ENCODE data around the gene DPP7. TPM values are rescaled to one million over a fixed set of nuclear protein-coding genes. Genes with fewer than 3 reads are reported as not detected.

The DPP7 gene
- total and polyA plus RNA-seq, 2 donors: 112 to 476 TPM

DNA sequence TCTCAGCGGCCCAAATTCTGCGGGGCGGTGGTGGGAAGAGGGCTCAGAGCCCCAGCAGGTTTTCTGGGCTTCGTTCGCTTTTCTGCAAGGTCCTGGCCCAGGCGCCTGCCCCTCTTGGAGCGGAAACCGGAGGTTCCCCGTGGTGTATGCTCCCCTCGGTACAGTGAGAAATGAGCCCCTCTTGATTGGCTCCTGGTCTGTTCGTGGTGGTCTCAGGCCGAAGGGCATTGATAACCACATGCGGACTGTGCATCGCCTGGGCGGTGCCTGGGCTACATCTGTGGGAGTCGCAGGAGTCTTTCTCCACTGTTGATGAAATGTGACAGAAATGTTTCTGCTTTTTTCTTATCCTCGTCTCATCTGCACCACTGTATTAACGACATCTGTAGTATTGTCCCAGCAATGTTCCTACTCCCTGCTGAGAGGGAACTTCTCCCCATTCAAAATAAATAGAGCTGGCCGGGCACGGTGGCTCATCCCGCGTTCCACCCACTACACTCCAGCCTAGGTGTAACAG lies 27.1 kb downstream of the DPP7 start:
- Histone ChIP-seq H3K4me3 (ENCODE audit: low read length in 2 of 2) (peak overlapping the region; percentile 66 to 70), H3K4me1 (ENCODE audit: control insufficient read depth in 2 of 2, insufficient read depth in 2 of 2, low read length in 2 of 2) (peaks cover 15 to 20% of the 10 kb centered on the region in 2 donors), H3K36me3 (ENCODE audit: control insufficient read depth in 2 of 2, insufficient read depth in 2 of 2, low read length in 1 of 2) (peaks cover 3 to 8% of the 10 kb centered on the region in 2 donors), H3K27ac (ENCODE audit: low read depth in 1 of 2, low read length in 1 of 2) (peak overlapping the region; percentile 82 to 93), H3K9me3 (ENCODE audit: control insufficient read depth in 2 of 2, insufficient read depth in 1 of 2, low read length in 1 of 2) (no peaks in the 10 kb centered on the region), H3K27me3 (ENCODE audit: control insufficient read depth in 2 of 2, insufficient read depth in 1 of 2, low read length in 1 of 2) (peaks cover 5 to 29% of the 10 kb centered on the region in 2 donors)
- DNase-seq (ENCODE audit: low read depth in 6 of 9, low spot score in 9 of 9): no peak
- WGBS: 15% methylated on average over 22 of the region's 22 CpGs

DNA sequence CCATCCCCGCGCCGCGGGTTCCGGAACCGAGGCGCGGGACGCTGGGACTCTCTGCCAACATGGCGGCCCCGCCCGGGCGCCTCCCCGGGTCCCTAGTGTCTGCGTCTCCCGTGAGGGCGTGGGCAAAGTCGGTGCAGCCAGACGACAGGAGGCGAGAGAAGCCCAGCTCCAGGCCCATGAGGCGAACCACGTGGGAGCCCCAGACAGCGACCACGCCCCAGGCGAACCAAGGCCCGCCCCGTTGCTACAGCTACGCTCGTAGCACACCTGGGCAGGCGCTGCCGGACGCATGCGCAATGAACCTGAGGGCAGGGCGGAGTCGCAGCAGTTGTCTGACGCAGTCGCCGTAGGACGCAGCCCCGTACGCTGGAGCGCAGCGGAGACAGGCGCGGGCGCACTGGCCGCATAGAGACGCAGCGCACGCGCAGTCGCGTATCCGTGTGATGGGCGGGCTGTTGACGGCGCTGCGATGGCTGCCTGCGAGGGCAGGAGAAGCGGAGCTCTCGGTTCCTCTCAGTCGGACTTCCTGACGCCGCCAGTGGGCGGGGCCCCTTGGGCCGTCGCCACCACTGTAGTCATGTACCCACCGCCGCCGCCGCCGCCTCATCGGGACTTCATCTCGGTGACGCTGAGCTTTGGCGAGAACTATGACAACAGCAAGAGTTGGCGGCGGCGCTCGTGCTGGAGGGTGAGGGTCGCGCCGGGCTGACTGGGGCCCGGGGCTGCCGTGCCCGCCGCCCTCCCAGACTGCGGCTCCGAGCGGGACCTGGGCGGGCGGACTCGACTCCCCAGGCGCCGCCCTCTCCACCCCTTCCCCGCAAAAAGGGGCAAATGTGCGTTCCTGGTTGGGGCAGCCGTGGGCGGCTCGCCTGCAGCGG lies 27.8 kb downstream of the DPP7 start, which contains the start of gene MAN1B1:
TSS of gene MAN1B1 (plus strand) at position 455 of the 878 bp plus-strand sequence. CDS start at position 470, 15 bp downstream.
- peaks cover 3% of the 10 kb centered on the region in 2 donors for H3K36me3 ChIP-seq (ENCODE audit: control insufficient read depth in 2 of 2, insufficient read depth in 2 of 2, low read length in 1 of 2)
- H3K27me3 ChIP-seq (ENCODE audit: control insufficient read depth in 2 of 2, insufficient read depth in 1 of 2, low read length in 1 of 2): peaks cover 5 to 29% of the 10 kb centered on the region in 2 donors
- H3K27ac ChIP-seq (ENCODE audit: low read depth in 1 of 2, low read length in 1 of 2): peak within 1 kb of the TSS; percentile 82 to 93
- peaks cover 15 to 20% of the 10 kb centered on the region in 2 donors for H3K4me1 ChIP-seq (ENCODE audit: control insufficient read depth in 2 of 2, insufficient read depth in 2 of 2, low read length in 2 of 2)
- peak; percentile 97 to 100 (median 98) for DNase-seq (ENCODE audit: low read depth in 6 of 9, low spot score in 9 of 9)
- H3K9me3 ChIP-seq (ENCODE audit: control insufficient read depth in 2 of 2, insufficient read depth in 1 of 2, low read length in 1 of 2): no peaks in the 10 kb centered on the region
- peak within 1 kb of the TSS; percentile 66 to 70 for H3K4me3 ChIP-seq (ENCODE audit: low read length in 2 of 2)
- under 1% methylated on average over 101 of the region's 101 CpGs for WGBS

DNA sequence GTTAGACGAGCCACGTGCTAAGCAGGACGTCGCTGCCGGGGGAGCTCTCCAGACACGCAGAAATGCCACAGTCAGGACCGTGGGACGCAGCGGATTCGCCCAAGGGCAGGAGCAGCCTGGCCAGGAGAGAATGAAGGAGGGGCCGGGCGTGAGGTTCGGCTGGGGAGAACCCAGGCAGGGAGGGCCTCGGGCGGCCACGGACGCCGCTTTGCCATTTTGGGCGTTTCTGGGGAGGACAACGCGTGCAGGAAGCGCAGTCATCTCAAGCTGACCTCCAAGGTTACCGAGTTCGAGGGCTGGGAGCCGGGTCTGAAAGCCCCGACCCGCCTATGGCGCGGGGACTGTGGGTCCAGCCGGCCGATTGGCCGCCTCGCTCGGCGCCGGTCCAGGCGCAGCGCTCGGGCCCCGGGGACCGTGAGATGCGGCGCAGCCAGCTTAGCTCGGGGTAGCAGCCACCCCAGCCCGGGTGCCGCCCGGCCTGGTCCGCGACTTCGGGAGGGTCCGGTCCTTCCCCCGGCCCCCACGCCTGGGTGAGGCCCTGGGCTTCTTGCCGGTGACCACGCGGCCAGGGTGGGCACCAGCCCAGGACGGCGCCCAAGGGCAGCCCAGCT lies 28.5 kb downstream of the DPP7 start:
- Histone ChIP-seq H3K27ac (ENCODE audit: low read depth in 1 of 2, low read length in 1 of 2) (peak overlapping the region in 1 of 2 donors; percentile 80), H3K36me3 (ENCODE audit: control insufficient read depth in 2 of 2, insufficient read depth in 2 of 2, low read length in 1 of 2) (peaks cover under 1 to 2% of the 10 kb centered on the region in 2 donors), H3K4me3 (ENCODE audit: low read length in 2 of 2) (peak overlapping the region; percentile 48 to 70), H3K27me3 (ENCODE audit: control insufficient read depth in 2 of 2, insufficient read depth in 1 of 2, low read length in 1 of 2) (peaks cover 5 to 31% of the 10 kb centered on the region in 2 donors), H3K4me1 (ENCODE audit: control insufficient read depth in 2 of 2, insufficient read depth in 2 of 2, low read length in 2 of 2) (peaks cover 15 to 20% of the 10 kb centered on the region in 2 donors), H3K9me3 (ENCODE audit: control insufficient read depth in 2 of 2, insufficient read depth in 1 of 2, low read length in 1 of 2) (no peaks in the 10 kb centered on the region)
- DNase-seq (ENCODE audit: low read depth in 6 of 9, low spot score in 9 of 9): no peak
- WGBS: 2% methylated on average over 58 of the region's 58 CpGs

DNA sequence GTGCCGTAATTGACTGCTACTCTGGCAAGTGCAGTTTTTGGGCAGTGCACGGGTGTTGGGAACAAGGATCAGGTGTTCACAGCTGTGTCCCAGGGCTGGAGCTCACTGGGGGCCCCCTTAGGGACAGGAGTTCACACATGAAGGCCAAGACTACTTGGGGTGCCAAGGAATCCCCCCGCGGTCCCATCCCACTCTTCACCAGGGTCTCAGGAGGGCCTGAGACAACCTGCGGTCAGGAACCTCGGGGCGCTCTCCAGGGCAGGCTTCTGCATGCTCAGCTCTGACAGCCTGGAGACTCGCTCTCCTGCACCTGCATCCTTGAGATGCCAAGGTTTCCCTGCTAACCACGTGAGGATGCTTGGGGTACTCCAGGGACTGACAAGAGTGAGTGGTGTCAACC lies 30.0 kb downstream of the DPP7 start:
- no peak for DNase-seq (ENCODE audit: low read depth in 6 of 9, low spot score in 9 of 9)
- H3K27ac ChIP-seq (ENCODE audit: low read depth in 1 of 2, low read length in 1 of 2): no peak overlapping the region
- whole genome bisulfite sequencing: 88% methylated on average over 9 of the region's 9 CpGs
- no peaks in the 10 kb centered on the region for H3K9me3 ChIP-seq (ENCODE audit: control insufficient read depth in 2 of 2, insufficient read depth in 1 of 2, low read length in 1 of 2)
- H3K36me3 ChIP-seq (ENCODE audit: control insufficient read depth in 2 of 2, insufficient read depth in 2 of 2, low read length in 1 of 2): no peaks in the 10 kb centered on the region
- no peak overlapping the region for H3K4me3 ChIP-seq (ENCODE audit: low read length in 2 of 2)
- H3K27me3 ChIP-seq (ENCODE audit: control insufficient read depth in 2 of 2, insufficient read depth in 1 of 2, low read length in 1 of 2): peaks cover 5 to 46% of the 10 kb centered on the region in 2 donors
- peaks cover 15 to 20% of the 10 kb centered on the region in 2 donors for H3K4me1 ChIP-seq (ENCODE audit: control insufficient read depth in 2 of 2, insufficient read depth in 2 of 2, low read length in 2 of 2)

DNA sequence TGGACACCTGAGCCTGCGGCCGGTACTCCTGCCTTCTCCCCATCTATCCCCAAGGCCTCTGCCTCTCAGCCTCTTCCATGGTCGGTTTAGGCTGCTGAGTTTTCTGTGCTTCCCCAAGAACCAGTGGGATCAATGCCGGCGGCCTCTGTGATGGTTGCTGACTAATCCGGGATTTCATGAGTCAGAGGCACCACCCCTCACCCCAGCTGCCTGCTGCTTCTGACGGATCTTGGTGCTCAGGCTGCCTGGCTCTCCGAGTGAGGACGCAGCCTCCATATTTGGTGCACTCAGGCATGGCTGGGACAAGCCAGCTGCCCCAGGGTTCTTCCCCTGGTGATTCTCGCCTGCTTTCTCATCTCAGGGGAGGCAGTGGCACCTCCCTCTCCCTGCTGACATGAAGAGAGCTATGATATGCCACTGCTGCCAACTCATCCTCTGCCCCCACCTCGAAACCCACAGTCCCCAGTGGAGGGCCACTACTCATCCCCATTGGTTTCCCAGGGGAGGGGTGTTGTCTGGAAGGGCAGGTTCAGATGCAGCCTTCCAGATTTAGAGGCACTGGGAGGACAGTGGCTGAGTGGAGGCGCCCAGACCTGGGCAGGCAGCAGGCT lies 31.0 kb downstream of the DPP7 start:
- Histone ChIP-seq H3K4me3 (ENCODE audit: low read length in 2 of 2) (no peak overlapping the region), H3K27ac (ENCODE audit: low read depth in 1 of 2, low read length in 1 of 2) (no peak overlapping the region), H3K4me1 (ENCODE audit: control insufficient read depth in 2 of 2, insufficient read depth in 2 of 2, low read length in 2 of 2) (peaks cover 15 to 20% of the 10 kb centered on the region in 2 donors), H3K27me3 (ENCODE audit: control insufficient read depth in 2 of 2, insufficient read depth in 1 of 2, low read length in 1 of 2) (peaks cover 5 to 56% of the 10 kb centered on the region in 2 donors), H3K36me3 (ENCODE audit: control insufficient read depth in 2 of 2, insufficient read depth in 2 of 2, low read length in 1 of 2) (no peaks in the 10 kb centered on the region), H3K9me3 (ENCODE audit: control insufficient read depth in 2 of 2, insufficient read depth in 1 of 2, low read length in 1 of 2) (no peaks in the 10 kb centered on the region)
- WGBS: 91% methylated on average over 12 of the region's 12 CpGs
- no peak for DNase-seq (ENCODE audit: low read depth in 6 of 9, low spot score in 9 of 9)

DNA sequence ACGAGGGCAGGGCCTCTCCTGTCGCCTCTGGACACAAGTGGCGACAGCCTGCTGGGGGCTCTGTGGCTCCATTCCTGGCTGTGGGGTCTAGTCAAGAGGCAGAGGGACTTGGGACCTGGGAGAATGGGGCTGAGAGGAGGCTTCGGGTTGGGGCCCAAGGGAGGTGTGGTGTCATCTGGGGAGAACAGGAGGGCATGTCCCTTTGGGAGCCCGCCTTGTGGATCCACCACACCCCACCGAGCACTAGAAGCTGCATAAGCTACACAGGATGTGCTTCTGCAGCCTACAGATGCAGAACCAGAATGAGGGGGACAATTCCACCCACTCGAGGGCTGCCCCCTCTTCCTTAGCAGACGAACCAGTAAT lies 31.6 kb downstream of the DPP7 start:
- H3K4me1 ChIP-seq (ENCODE audit: control insufficient read depth in 2 of 2, insufficient read depth in 2 of 2, low read length in 2 of 2): peaks cover 18 to 23% of the 10 kb centered on the region in 2 donors
- no peak overlapping the region for H3K27ac ChIP-seq (ENCODE audit: low read depth in 1 of 2, low read length in 1 of 2)
- H3K9me3 ChIP-seq (ENCODE audit: control insufficient read depth in 2 of 2, insufficient read depth in 1 of 2, low read length in 1 of 2): no peaks in the 10 kb centered on the region
- peaks cover 10 to 62% of the 10 kb centered on the region in 2 donors for H3K27me3 ChIP-seq (ENCODE audit: control insufficient read depth in 2 of 2, insufficient read depth in 1 of 2, low read length in 1 of 2)
- H3K36me3 ChIP-seq (ENCODE audit: control insufficient read depth in 2 of 2, insufficient read depth in 2 of 2, low read length in 1 of 2): no peaks in the 10 kb centered on the region
- WGBS: 92% methylated on average over 8 of the region's 8 CpGs
- no peak for DNase-seq (ENCODE audit: low read depth in 6 of 9, low spot score in 9 of 9)
- no peak overlapping the region for H3K4me3 ChIP-seq (ENCODE audit: low read length in 2 of 2)

DNA sequence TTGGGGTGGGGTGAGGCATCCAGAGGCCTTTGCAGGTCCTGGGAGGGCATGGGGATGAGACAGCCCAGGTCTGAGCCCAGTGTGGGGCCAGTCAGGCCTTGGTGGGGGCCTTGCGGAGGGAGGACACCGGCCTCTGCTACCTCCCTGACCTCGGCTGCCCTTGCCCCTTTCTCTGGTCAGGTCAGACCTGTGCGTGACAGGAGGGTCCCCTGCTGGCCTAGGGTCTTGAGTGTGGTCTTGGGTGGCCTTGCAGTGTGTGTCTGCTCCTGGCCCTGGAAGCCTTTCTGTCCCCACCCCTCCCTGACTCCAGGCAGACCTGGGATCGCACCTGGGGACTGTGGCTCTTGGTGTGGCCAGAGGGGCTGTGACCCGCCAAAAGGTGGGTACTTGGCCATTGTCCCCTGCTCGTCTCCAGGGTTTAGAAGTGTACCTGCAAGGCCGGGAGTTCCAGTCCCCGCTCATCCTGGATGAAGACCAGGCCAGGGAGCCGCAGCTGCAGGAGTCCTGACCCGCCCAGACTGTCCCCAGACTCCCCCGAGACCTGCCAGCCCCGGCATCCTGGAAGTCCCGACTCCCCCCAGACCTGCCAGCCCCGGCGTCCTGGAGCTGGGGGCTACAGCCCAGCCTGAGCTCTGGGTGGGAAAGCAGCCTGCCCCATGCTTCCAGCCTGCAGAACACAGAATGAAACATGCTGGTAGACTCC lies 32.2 kb downstream of the DPP7 start:
- peaks cover 19 to 21% of the 10 kb centered on the region in 2 donors for H3K4me1 ChIP-seq (ENCODE audit: control insufficient read depth in 2 of 2, insufficient read depth in 2 of 2, low read length in 2 of 2)
- no peak overlapping the region for H3K27ac ChIP-seq (ENCODE audit: low read depth in 1 of 2, low read length in 1 of 2)
- H3K27me3 ChIP-seq (ENCODE audit: control insufficient read depth in 2 of 2, insufficient read depth in 1 of 2, low read length in 1 of 2): peaks cover 12 to 67% of the 10 kb centered on the region in 2 donors
- WGBS: 96% methylated on average over 16 of the region's 16 CpGs
- H3K4me3 ChIP-seq (ENCODE audit: low read length in 2 of 2): no peak overlapping the region
- no peaks in the 10 kb centered on the region for H3K9me3 ChIP-seq (ENCODE audit: control insufficient read depth in 2 of 2, insufficient read depth in 1 of 2, low read length in 1 of 2)
- DNase-seq (ENCODE audit: low read depth in 6 of 9, low spot score in 9 of 9): no peak
- no peaks in the 10 kb centered on the region for H3K36me3 ChIP-seq (ENCODE audit: control insufficient read depth in 2 of 2, insufficient read depth in 2 of 2, low read length in 1 of 2)

DNA sequence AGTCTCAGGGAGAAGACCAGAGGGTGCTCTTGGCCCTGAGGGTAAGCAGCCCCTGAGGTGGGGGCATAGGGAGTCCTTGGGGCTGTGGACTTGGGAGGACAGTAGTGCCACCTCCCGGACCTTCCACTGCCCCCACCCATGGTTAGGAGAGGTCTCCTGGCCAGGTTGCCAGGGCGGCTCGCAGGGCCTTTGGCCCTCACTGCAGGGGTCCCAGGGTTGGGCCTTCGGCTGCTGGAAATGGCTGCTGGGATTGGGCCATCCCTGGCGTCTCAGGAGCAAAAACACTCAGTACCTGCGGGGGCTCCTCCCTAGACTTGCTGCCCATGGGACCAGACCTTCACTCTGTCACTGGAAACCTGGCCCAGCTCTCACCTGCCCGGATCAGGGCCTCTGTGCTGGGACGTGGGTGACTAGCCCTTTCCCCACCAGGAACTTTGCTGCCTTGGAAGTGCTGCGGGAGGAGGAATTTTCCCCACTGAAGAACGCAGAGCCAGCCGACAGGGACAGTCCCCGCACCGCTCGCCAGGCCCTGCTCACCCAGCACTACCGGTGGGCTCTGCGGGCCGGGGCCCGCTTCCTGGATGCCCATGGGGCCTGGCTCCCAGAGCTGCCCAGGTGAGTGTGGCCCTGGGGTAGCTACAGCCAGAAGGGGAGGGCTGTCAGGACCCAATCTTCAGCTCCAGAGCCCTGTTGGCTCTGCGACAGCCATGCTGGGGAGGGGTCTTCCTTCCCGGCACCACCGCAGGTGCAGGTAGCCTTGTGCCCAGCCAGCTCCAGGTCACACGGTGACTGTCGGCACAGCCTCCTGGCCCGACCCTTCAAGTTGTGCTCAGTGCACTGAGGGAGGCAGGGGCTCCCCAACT lies 34.0 kb downstream of the DPP7 start:
- no peak overlapping the region for H3K4me3 ChIP-seq (ENCODE audit: low read length in 2 of 2)
- H3K27me3 ChIP-seq (ENCODE audit: control insufficient read depth in 2 of 2, insufficient read depth in 1 of 2, low read length in 1 of 2): peaks cover 14 to 74% of the 10 kb centered on the region in 2 donors
- H3K4me1 ChIP-seq (ENCODE audit: control insufficient read depth in 2 of 2, insufficient read depth in 2 of 2, low read length in 2 of 2): peaks cover 9 to 18% of the 10 kb centered on the region in 2 donors
- no peaks in the 10 kb centered on the region for H3K9me3 ChIP-seq (ENCODE audit: control insufficient read depth in 2 of 2, insufficient read depth in 1 of 2, low read length in 1 of 2)
- DNase-seq (ENCODE audit: low read depth in 6 of 9, low spot score in 9 of 9): no peak
- WGBS: 92% methylated on average over 24 of the region's 24 CpGs
- H3K36me3 ChIP-seq (ENCODE audit: control insufficient read depth in 2 of 2, insufficient read depth in 2 of 2, low read length in 1 of 2): no peaks in the 10 kb centered on the region
- no peak overlapping the region for H3K27ac ChIP-seq (ENCODE audit: low read depth in 1 of 2, low read length in 1 of 2)

All from thymus (tissue), 11 donors.